Suprapubic skin (tissue), 4 donors: ENCODE measurements around the gene DNM3. TPM values are rescaled to one million over a fixed set of nuclear protein-coding genes. Genes with fewer than 3 reads are reported as not detected.

Experiments used
- DNase-seq, 2 donors: peaks; one replicate each; pipeline ENCODE4 v3.0.0-alpha.2; 2019; ENCODE audit warnings: low spot score in 2 of 2
- H3K27ac ChIP-seq: fragments of 200-600 bp; sonication (generic); one replicate; pipeline ENCODE4 v1.5.1; 2019
- H3K27me3 ChIP-seq: fragments of 200-600 bp; sonication (generic); one replicate; pipeline ENCODE4 v1.5.1; 2019
- H3K36me3 ChIP-seq: fragments of 200-600 bp; sonication (generic); one replicate; pipeline ENCODE4 v1.5.1; 2019
- H3K4me1 ChIP-seq: fragments of 200-600 bp; sonication (generic); one replicate; pipeline ENCODE4 v1.5.1; 2019
- H3K4me3 ChIP-seq: fragments of 200-600 bp; sonication (generic); one replicate; pipeline ENCODE4 v1.5.1; 2019; ENCODE audit warnings: mild to moderate bottlenecking
- H3K9me3 ChIP-seq: fragments of 200-600 bp; sonication (generic); one replicate; pipeline ENCODE4 v1.5.1; 2019
- EP300 ChIP-seq: sonication (generic); formaldehyde crosslinking; IDR thresholded peaks from one replicate; pipeline ENCODE4 v1.6.1; 2017; ENCODE audit warnings: antibody characterized with exemption
- POLR2A ChIP-seq, 2 donors: fragments of 450-650 bp; IDR thresholded peaks; one replicate each; pipeline ENCODE4 v1.6.1; 2017; ENCODE audit warnings: antibody characterized with exemption in 2 of 2, mild to moderate bottlenecking in 2 of 2, moderate library complexity in 2 of 2
- POLR2AphosphoS5 ChIP-seq, 3 donors: sonication (generic); formaldehyde crosslinking; IDR thresholded peaks; one replicate each; pipeline ENCODE4 v1.6.1; 2017; ENCODE audit warnings: antibody characterized with exemption in 3 of 3
- WGBS: methylation state at CpG from one replicate; pipeline ENCODE4 v1.1.5; 2018; 5-methylcytosine and 5-hydroxymethylcytosine counted together
- total RNA-seq, 4 donors: library from RNA; depleted of rRNA; stranded (reverse); fragments of >200 nt; gene quantifications; one replicate each; pipeline ENCODE4 v1.1.0, GENCODE V29; 2016
- TF ChIP-seq, protein P1 (sequence below), 2 donors: fragments of 200-600 bp in 1 of 2; fragments of 450-650 bp in 1 of 2; sonication (generic) in 1 of 2; IDR thresholded peaks; one replicate each; pipeline ENCODE4 v1.5.1; 2016 to 2019; ENCODE audit warnings: antibody characterized with exemption in 2 of 2, mild to moderate bottlenecking in 1 of 2, moderate library complexity in 1 of 2

The DNM3 gene
- total RNA-seq, 4 donors from 2014 or later = 1.6 to 11.7 (median 3.7) TPM

DNA sequence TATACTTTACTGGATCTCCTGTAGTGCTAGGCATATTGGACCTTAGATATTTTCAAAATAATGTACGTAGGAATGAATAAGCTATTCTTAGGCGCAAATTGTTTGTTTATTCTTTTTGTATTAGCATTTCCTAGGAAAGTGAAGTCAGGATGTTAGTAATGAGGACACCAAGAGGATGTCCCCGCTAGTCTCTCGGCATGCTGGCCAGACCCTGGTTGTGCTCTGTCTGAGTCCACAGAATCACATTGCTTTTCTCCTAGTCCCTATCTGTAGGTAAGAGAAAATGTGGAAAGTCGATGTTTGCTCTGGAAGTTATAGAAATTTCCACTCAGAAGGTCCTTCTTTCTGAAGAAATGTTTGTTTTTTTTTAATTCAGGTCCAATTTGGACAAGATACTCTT lies 31.1 kb downstream of the DNM3 start:
- no peaks in the 10 kb centered on the region for H3K4me1 ChIP-seq
- no peaks in the 10 kb centered on the region for H3K27me3 ChIP-seq
- 84% methylated on average over 5 of the region's 5 CpGs for WGBS
- H3K4me3 ChIP-seq = no peak overlapping the region
- DNase-seq = no peak
- no peaks in the 10 kb centered on the region for H3K36me3 ChIP-seq
- TF ChIP-seq EP300 (no peak), POLR2AphosphoS5 (IDR thresholded peaks at IDR 0.05) (no peak), POLR2A (IDR thresholded peaks at IDR 0.05) (no peak)
- TF ChIP-seq, protein P1, sequence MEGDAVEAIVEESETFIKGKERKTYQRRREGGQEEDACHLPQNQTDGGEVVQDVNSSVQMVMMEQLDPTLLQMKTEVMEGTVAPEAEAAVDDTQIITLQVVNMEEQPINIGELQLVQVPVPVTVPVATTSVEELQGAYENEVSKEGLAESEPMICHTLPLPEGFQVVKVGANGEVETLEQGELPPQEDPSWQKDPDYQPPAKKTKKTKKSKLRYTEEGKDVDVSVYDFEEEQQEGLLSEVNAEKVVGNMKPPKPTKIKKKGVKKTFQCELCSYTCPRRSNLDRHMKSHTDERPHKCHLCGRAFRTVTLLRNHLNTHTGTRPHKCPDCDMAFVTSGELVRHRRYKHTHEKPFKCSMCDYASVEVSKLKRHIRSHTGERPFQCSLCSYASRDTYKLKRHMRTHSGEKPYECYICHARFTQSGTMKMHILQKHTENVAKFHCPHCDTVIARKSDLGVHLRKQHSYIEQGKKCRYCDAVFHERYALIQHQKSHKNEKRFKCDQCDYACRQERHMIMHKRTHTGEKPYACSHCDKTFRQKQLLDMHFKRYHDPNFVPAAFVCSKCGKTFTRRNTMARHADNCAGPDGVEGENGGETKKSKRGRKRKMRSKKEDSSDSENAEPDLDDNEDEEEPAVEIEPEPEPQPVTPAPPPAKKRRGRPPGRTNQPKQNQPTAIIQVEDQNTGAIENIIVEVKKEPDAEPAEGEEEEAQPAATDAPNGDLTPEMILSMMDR (IDR thresholded peaks at IDR 0.05) = no peak
- H3K27ac ChIP-seq = no peak overlapping the region
- no peaks in the 10 kb centered on the region for H3K9me3 ChIP-seq

DNA sequence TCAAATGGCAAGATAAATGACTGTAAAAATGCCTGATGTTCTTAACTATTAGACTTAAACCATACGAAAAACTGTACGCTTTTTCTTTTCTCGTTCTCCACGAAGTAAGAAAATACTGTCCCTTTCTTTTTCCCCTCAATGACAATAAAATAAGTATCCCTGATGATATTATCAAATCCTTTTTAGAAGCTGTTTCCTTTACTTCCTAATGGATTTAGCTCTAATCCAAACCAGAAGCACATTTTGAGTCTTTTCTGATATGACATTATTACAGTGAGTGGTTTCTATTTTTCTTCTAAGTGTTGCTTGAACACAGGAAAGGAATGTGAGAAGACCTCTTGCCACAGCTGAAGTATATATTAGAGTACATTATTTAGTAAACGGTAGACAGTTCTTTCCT lies 32.4 kb downstream of the DNM3 start:
- no peak for DNase-seq
- Histone ChIP-seq H3K36me3 (no peaks in the 10 kb centered on the region), H3K9me3 (no peaks in the 10 kb centered on the region), H3K4me1 (no peaks in the 10 kb centered on the region), H3K27ac (no peak overlapping the region), H3K27me3 (no peaks in the 10 kb centered on the region), H3K4me3 (no peak overlapping the region)
- TF ChIP-seq POLR2AphosphoS5 (IDR thresholded peaks at IDR 0.05) (no peak), POLR2A (IDR thresholded peaks at IDR 0.05) (no peak), EP300 (no peak)
- TF ChIP-seq, protein P1 (IDR thresholded peaks at IDR 0.05) = no peak
- 83% methylated on average over 5 of the region's 5 CpGs for WGBS

DNA sequence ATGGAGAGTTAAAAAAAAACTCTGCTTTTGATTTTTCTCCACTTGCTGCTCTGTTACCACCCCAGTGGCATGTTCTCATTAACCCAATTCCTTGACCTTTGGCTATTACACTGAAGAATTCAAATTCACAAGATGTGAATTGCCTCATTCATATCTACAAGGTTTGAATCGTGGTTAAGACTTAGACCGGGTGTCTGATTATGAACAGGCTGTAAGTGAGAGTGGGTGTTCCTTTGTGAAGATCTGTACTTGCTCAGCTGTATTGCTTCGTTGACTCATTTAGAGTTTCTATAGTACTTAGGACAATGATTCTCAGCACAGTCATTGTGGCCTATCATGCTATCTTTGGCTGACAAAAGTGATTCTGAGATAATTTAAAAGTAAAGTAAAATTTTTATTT lies 36.4 kb downstream of the DNM3 start:
- Histone ChIP-seq H3K4me3 (no peak overlapping the region), H3K27ac (no peak overlapping the region), H3K4me1 (no peaks in the 10 kb centered on the region), H3K27me3 (no peaks in the 10 kb centered on the region), H3K9me3 (no peaks in the 10 kb centered on the region), H3K36me3 (no peaks in the 10 kb centered on the region)
- TF ChIP-seq, protein P1 (IDR thresholded peaks at IDR 0.05) = no peak
- no peak for TF ChIP-seq POLR2AphosphoS5 (IDR thresholded peaks at IDR 0.05)
- TF ChIP-seq EP300 = no peak
- no peak for TF ChIP-seq POLR2A (IDR thresholded peaks at IDR 0.05)
- no peak for DNase-seq
- WGBS = 50% methylated on average over 3 of the region's 3 CpGs

DNA sequence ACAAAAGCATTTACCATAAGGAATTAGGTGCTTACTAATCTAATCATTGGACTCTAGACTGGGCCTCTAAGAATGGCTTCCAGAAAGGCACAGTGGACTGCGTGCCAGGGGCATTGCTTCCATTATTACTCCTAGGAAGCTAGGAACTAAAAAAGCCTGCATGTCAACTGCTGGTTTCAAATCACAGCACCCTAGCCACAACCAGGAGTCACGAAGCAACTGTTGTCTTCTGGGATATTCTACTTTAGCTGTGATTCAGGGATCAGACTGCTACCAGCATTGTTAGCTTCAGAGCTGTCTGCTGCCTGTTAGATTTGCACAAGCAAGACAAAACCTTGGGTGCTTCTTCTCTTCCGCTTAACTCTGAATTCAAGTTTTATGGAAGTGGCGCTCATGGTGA lies 38.3 kb downstream of the DNM3 start:
- Histone ChIP-seq H3K27ac (no peak overlapping the region), H3K9me3 (no peaks in the 10 kb centered on the region), H3K27me3 (no peaks in the 10 kb centered on the region), H3K36me3 (no peaks in the 10 kb centered on the region), H3K4me1 (no peaks in the 10 kb centered on the region), H3K4me3 (no peak overlapping the region)
- WGBS = 94% methylated on average over 4 of the region's 4 CpGs
- TF ChIP-seq EP300 = no peak
- TF ChIP-seq POLR2AphosphoS5 (IDR thresholded peaks at IDR 0.05) = no peak
- DNase-seq = no peak

DNA sequence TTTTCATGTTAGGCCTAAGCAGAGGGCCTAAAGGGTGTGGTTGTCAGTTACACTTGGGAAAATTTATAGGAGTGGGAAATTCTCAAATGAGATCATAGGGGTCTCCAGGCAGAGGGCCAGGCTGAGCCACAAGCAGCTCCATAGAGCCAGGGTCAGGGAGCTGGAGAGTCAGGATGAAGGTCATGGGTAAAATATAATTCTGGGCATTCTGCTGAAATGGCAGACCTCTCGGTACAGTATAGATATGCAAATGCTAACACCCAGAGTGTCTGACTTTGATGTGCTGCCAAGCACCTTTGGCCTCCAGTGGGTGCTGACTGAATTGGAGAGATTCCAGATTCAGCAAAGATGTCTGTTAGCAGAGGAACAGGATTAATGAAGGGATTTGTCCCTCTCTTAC lies 40.1 kb downstream of the DNM3 start:
- H3K9me3 ChIP-seq = no peaks in the 10 kb centered on the region
- 64% methylated on average over 1 of the region's 1 CpG for WGBS
- no peak overlapping the region for H3K4me3 ChIP-seq
- no peaks in the 10 kb centered on the region for H3K27me3 ChIP-seq
- TF ChIP-seq, protein P1 (IDR thresholded peaks at IDR 0.05) = no peak
- no peak for TF ChIP-seq POLR2A (IDR thresholded peaks at IDR 0.05)
- no peak for TF ChIP-seq POLR2AphosphoS5 (IDR thresholded peaks at IDR 0.05)
- no peak for TF ChIP-seq EP300
- DNase-seq = no peak
- no peak overlapping the region for H3K27ac ChIP-seq
- H3K36me3 ChIP-seq = no peaks in the 10 kb centered on the region
- no peaks in the 10 kb centered on the region for H3K4me1 ChIP-seq

DNA sequence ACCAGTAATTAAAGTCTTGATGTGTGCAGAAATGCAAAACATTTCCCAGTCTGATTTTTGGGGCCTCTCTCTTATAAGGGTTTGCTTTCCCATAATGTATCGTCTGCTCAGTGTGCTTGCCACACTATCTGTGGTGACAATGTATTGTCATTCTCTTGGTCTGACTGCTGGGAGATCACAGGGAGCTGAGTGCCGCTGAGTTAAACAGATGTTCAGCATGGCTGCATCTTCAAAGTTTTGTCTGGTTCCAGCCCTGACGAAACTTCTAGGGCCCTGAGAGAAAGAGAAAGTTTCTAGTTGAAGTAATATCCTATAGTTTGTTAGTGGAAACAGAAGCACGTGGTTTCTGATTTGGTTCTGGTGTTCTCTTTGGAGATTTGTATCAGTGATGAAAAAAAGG lies 42.6 kb downstream of the DNM3 start:
- no peaks in the 10 kb centered on the region for H3K36me3 ChIP-seq
- H3K9me3 ChIP-seq = no peaks in the 10 kb centered on the region
- no peaks in the 10 kb centered on the region for H3K27me3 ChIP-seq
- WGBS = 58% methylated on average over 4 of the region's 4 CpGs
- no peaks in the 10 kb centered on the region for H3K4me1 ChIP-seq
- no peak for TF ChIP-seq POLR2A (IDR thresholded peaks at IDR 0.05)
- TF ChIP-seq, protein P1 (IDR thresholded peaks at IDR 0.05) = no peak
- TF ChIP-seq EP300 = no peak
- TF ChIP-seq POLR2AphosphoS5 (IDR thresholded peaks at IDR 0.05) = no peak
- DNase-seq = no peak
- no peak overlapping the region for H3K4me3 ChIP-seq
- H3K27ac ChIP-seq = no peak overlapping the region
